Lower leg skin (tissue), 3 donors: Measurements from ENCODE around the gene UNC45A.
"Not testable (repeated sequence)": the region's sequence is repeated elsewhere in the genome, so short reads cannot be mapped to it uniquely, and the experiment has no call there.

Experiments used
- CTCF ChIP-seq, 3 donors: fragments of 450-650 bp; IDR thresholded peaks; one replicate each; pipeline ENCODE4 v1.5.1; 2016; ENCODE audit warnings: antibody characterized with exemption in 3 of 3, mild to moderate bottlenecking in 3 of 3, moderate library complexity in 2 of 3
- POLR2A ChIP-seq, 2 donors: fragments of 450-650 bp; IDR thresholded peaks; one replicate each; pipeline ENCODE4 v1.6.1; 2016 to 2017; ENCODE audit warnings: antibody characterized with exemption in 2 of 2, mild to moderate bottlenecking in 1 of 2, moderate library complexity in 1 of 2

- TF ChIP-seq CTCF, POLR2A (IDR thresholded peaks at IDR 0.05): not testable (repeated sequence)
These were observed 12.3 kb upstream of the UNC45A start for GRCh38 chr15:90922712-90923322.
